HepG2 (cell line): ENCODE results near the gene SPAG8. TPM values are rescaled to one million over a fixed set of nuclear protein-coding genes. Genes with fewer than 3 reads are reported as not detected.

Experiments used
- CEBPG ChIP-seq: IDR thresholded peaks from 2 replicates; pipeline ENCODE4 v1.6.1; 2016
- DR1 ChIP-seq: sonication (generic); formaldehyde crosslinking; IDR thresholded peaks from 2 replicates; pipeline ENCODE4 v1.8.0; 2021; ENCODE audit warnings: mild to moderate bottlenecking, missing genetic modification reagents, inconsistent platforms
- ELF3 ChIP-seq: IDR thresholded peaks from 2 replicates; pipeline ENCODE4 v1.6.1; 2016; ENCODE audit warnings: missing genetic modification reagents, missing compliant biosample characterization
- ETV6 ChIP-seq: sonication (generic); formaldehyde crosslinking; conservative IDR thresholded peaks from 2 replicates; pipeline ENCODE4 v1.4.0; 2020; ENCODE audit warnings: missing genetic modification reagents
- FOSL2 ChIP-seq: sonication (generic); formaldehyde crosslinking; IDR thresholded peaks from 2 replicates; pipeline ENCODE4 v1.4.0; 2020; ENCODE audit warnings: missing genetic modification reagents
- KDM4B ChIP-seq: sonication (generic); formaldehyde crosslinking; IDR thresholded peaks from 2 replicates; pipeline ENCODE4 v1.4.0; 2020; ENCODE audit warnings: missing genetic modification reagents
- MED8 ChIP-seq: sonication (generic); formaldehyde crosslinking; IDR thresholded peaks from 2 replicates; pipeline ENCODE4 v1.8.1; 2023; ENCODE audit warnings: mild to moderate bottlenecking, missing genetic modification reagents; ENCODE audit not compliant: insufficient replicate concordance
- MEIS1 ChIP-seq: sonication (generic); formaldehyde crosslinking; IDR thresholded peaks from 2 replicates; pipeline ENCODE4 v1.9.0; 2021; ENCODE audit warnings: mild to moderate bottlenecking, missing genetic modification reagents, moderate library complexity, borderline replicate concordance
- MXD4 ChIP-seq: IDR thresholded peaks from 2 replicates; pipeline ENCODE4 v1.6.1; 2016; ENCODE audit warnings: mild to moderate bottlenecking, missing biosample characterization, missing genetic modification reagents
- NFRKB ChIP-seq: fragments of 450-650 bp; IDR thresholded peaks from 2 replicates; pipeline ENCODE4 v1.6.1; 2017
- NR2C2 ChIP-seq: sonication (generic); formaldehyde crosslinking; IDR thresholded peaks from 2 replicates; pipeline ENCODE4 v1.4.0; 2020; ENCODE audit warnings: missing genetic modification reagents, mild to moderate bottlenecking, moderate library complexity, borderline replicate concordance
- NR2F2 ChIP-seq: IDR thresholded peaks from 2 replicates; pipeline ENCODE4 v1.6.1; 2012; ENCODE audit warnings: low read depth, inconsistent platforms, borderline replicate concordance
- PRDM15 ChIP-seq: sonication (generic); formaldehyde crosslinking; IDR thresholded peaks from 2 replicates; pipeline ENCODE4 v1.4.0; 2020; ENCODE audit warnings: missing genetic modification reagents
- RBFOX2 ChIP-seq: fragments of 200-400 bp; formaldehyde crosslinking; IDR thresholded peaks from 2 replicates; pipeline ENCODE4 v1.6.1; 2017; ENCODE audit warnings: low read depth, mild to moderate bottlenecking, low read length
- SRSF9 ChIP-seq: fragments of 200-400 bp; formaldehyde crosslinking; IDR thresholded peaks from 2 replicates; pipeline ENCODE4 v1.6.1; 2018; ENCODE audit warnings: borderline replicate concordance, mild to moderate bottlenecking, low read depth, low read length; ENCODE audit not compliant: insufficient read depth, poor library complexity, severe bottlenecking
- ZBTB21 ChIP-seq: sonication (generic); formaldehyde crosslinking; IDR thresholded peaks from 2 replicates; pipeline ENCODE4 v1.4.0; 2020; ENCODE audit warnings: missing genetic modification reagents
- ZNF251 ChIP-seq: sonication (generic); formaldehyde crosslinking; IDR thresholded peaks from 2 replicates; pipeline ENCODE4 v1.9.0; 2021; ENCODE audit warnings: mild to moderate bottlenecking, missing genetic modification reagents
- ZNF296 ChIP-seq: sonication (generic); formaldehyde crosslinking; conservative IDR thresholded peaks from 2 replicates; pipeline ENCODE4 v1.5.0; 2020; ENCODE audit warnings: mild to moderate bottlenecking, missing genetic modification reagents
- ZNF510 ChIP-seq: sonication (generic); formaldehyde crosslinking; IDR thresholded peaks from 2 replicates; pipeline ENCODE4 v1.4.0; 2020; ENCODE audit warnings: low read depth, mild to moderate bottlenecking, missing genetic modification reagents
- polyA plus RNA-seq, 8 experiments: library from polyadenylated mRNA; depleted of rRNA in 3 of 8; stranded (reverse) in 7 of 8; unstranded in 1 of 8; fragments of >200 nt; fragmentation: Illumina TruSeq in 4 of 8; extraction: Trizol in 4 of 8; gene quantifications; 2 replicates each; pipeline versions ENCODE4 v1.2.1 to v1.2.3, GENCODE V29; 2011 to 2016; ENCODE audit warnings: low read depth in 4 of 8, missing spikeins in 1 of 8, mixed read lengths in 1 of 8; ENCODE audit not compliant: insufficient read depth in 1 of 8
- total RNA-seq, 5 experiments: library from RNA; depleted of rRNA; stranded (reverse); fragments of >200 nt; fragmentation: Illumina TruSeq; extraction: Trizol; gene quantifications; 2 replicates each; pipeline ENCODE4 v1.2.3, GENCODE V29; 2016; ENCODE audit warnings: low read depth in 1 of 5
- TF ChIP-seq, protein P1 (sequence below): sonication (generic); formaldehyde crosslinking; IDR thresholded peaks from 2 replicates; pipeline ENCODE4 v1.8.1; 2023; ENCODE audit warnings: mild to moderate bottlenecking, missing genetic modification reagents, borderline replicate concordance
- TF ChIP-seq, protein P2 (sequence below): sonication (generic); IDR thresholded peaks from 2 replicates; pipeline ENCODE4 v1.6.1; 2016; ENCODE audit warnings: low read depth, borderline replicate concordance
- TF ChIP-seq, protein P3 (sequence below): sonication (generic); formaldehyde crosslinking; IDR thresholded peaks from 2 replicates; pipeline ENCODE4 v1.5.1; 2020; ENCODE audit warnings: mild to moderate bottlenecking, missing genetic modification reagents, moderate library complexity

The SPAG8 gene
- total and polyA plus RNA-seq, 2 of the 13 experiments (the other 11 are each of a cell fraction or from before 2014, with no cell fraction given) = 0.18 to 0.27 TPM

GRCh38 chr9:35812025-35812602, at the start of gene SPAG8 (continued):
- TF ChIP-seq MEIS1 (CRISPR knock-in tag) (no peak), ZNF510 (no peak), KDM4B (CRISPR knock-in tag) (0 out of 2 replicates have a peak, but pooled peaks have one; percentile 54), ZNF296 (no peak), RBFOX2 (no peak), FOSL2 (CRISPR knock-in tag) (peak; percentile 37; the same call in 1 of the 2 replicates), NFRKB (no peak), ELF3 (CRISPR knock-in tag) (peak; percentile 50; the same call in 1 of the 2 replicates), SRSF9 (no peak), NR2C2 (CRISPR knock-in tag) (peak; percentile 78), ZBTB21 (0 out of 2 replicates have a peak, but pooled peaks have one; percentile 21), DR1 (CRISPR knock-in tag) (no peak), NR2F2 (no peak), CEBPG (peak; percentile 31; the same call in 1 of the 2 replicates), ZNF251 (CRISPR knock-in tag) (0 out of 2 replicates have a peak, but pooled peaks have one; percentile 29), ETV6 (CRISPR knock-in tag) (peak; percentile 69; the same call in 1 of the 2 replicates), PRDM15 (CRISPR knock-in tag) (no peak), MXD4 (0 out of 2 replicates have a peak, but pooled peaks have one; percentile 22), MED8 (CRISPR knock-in tag) (no peak)
- TF ChIP-seq, protein P1, sequence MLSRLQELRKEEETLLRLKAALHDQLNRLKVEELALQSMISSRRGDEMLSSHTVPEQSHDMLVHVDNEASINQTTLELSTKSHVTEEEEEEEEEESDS (CRISPR knock-in tag) = no peak
- TF ChIP-seq, protein P2, sequence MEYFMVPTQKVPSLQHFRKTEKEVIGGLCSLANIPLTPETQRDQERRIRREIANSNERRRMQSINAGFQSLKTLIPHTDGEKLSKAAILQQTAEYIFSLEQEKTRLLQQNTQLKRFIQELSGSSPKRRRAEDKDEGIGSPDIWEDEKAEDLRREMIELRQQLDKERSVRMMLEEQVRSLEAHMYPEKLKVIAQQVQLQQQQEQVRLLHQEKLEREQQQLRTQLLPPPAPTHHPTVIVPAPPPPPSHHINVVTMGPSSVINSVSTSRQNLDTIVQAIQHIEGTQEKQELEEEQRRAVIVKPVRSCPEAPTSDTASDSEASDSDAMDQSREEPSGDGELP = peak; percentile 59; the same call in 1 of the 2 replicates
- TF ChIP-seq, protein P3, sequence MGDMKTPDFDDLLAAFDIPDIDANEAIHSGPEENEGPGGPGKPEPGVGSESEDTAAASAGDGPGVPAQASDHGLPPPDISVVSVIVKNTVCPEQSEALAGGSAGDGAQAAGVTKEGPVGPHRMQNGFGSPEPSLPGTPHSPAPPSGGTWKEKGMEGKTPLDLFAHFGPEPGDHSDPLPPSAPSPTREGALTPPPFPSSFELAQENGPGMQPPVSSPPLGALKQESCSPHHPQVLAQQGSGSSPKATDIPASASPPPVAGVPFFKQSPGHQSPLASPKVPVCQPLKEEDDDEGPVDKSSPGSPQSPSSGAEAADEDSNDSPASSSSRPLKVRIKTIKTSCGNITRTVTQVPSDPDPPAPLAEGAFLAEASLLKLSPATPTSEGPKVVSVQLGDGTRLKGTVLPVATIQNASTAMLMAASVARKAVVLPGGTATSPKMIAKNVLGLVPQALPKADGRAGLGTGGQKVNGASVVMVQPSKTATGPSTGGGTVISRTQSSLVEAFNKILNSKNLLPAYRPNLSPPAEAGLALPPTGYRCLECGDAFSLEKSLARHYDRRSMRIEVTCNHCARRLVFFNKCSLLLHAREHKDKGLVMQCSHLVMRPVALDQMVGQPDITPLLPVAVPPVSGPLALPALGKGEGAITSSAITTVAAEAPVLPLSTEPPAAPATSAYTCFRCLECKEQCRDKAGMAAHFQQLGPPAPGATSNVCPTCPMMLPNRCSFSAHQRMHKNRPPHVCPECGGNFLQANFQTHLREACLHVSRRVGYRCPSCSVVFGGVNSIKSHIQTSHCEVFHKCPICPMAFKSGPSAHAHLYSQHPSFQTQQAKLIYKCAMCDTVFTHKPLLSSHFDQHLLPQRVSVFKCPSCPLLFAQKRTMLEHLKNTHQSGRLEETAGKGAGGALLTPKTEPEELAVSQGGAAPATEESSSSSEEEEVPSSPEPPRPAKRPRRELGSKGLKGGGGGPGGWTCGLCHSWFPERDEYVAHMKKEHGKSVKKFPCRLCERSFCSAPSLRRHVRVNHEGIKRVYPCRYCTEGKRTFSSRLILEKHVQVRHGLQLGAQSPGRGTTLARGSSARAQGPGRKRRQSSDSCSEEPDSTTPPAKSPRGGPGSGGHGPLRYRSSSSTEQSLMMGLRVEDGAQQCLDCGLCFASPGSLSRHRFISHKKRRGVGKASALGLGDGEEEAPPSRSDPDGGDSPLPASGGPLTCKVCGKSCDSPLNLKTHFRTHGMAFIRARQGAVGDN (CRISPR knock-in tag) = peak; percentile 84
